Iris pigment epithelial cell (primary cell): ENCODE data around the gene RIOX2.
"Not testable (repeated sequence)": the region's sequence is repeated elsewhere in the genome, so short reads cannot be mapped to it uniquely, and the experiment has no call there.

Experiments
- DNase-seq: peaks from one replicate; pipeline ENCODE4 v3.0.0-alpha.2; 2011; ENCODE audit warnings: low read depth

The RIOX2 gene

GRCh38 chr3:97971679-97972567 lies at the start of gene RIOX2:
Gene RIOX2, minus strand, starts transcription at chr3:97972431. Its CDS starts 4,838 bp downstream, at chr3:97967593.
- DNase-seq: peak; percentile 78

- no peak for DNase-seq
Measured at GRCh38 chr3:98020412-98020811, 48.2 kb upstream of the RIOX2 start.

GRCh38 chr3:98018301-98018700 lies 46.1 kb upstream of the RIOX2 start:
- no peak for DNase-seq

DNA sequence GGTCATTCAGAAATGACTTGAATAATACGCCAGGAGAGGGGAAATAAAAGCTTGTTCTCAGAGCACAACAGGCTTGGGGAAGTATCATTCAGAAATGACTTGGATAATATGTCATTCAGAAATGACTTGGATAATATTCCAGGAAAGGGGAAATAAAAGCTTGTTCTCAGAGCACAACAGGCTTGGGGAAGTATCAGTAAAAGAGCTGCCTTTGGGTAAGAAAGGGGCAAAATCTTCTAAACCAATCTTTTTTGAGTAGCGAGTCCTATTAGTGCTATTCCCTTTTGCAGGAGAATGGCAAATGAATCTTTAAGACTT lies 42.0 kb upstream of the RIOX2 start:
- no peak for DNase-seq

- peak; percentile 61 for DNase-seq
Measured at GRCh38 chr3:98013411-98014267, 41.4 kb upstream of the RIOX2 start.

DNA sequence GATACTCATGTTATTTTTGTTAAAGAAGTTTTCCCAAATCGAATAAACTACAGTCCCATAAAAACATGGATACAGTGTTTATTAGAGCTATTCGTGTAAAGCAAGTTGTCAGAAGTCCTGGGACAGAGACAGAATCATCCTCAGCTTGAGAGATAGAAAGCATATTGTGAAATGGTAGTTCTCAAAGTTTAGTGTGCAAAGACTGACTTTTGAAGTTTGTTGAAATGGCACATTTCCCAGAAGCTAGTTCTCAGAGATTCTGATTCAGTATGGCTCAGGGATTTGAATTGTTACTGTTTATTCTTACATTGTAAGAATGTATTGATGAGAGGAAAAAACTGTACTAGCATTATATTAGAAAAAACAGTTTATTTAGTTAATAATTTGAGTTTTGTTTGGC lies 40.7 kb upstream of the RIOX2 start:
- peak; percentile 81 for DNase-seq

DNA sequence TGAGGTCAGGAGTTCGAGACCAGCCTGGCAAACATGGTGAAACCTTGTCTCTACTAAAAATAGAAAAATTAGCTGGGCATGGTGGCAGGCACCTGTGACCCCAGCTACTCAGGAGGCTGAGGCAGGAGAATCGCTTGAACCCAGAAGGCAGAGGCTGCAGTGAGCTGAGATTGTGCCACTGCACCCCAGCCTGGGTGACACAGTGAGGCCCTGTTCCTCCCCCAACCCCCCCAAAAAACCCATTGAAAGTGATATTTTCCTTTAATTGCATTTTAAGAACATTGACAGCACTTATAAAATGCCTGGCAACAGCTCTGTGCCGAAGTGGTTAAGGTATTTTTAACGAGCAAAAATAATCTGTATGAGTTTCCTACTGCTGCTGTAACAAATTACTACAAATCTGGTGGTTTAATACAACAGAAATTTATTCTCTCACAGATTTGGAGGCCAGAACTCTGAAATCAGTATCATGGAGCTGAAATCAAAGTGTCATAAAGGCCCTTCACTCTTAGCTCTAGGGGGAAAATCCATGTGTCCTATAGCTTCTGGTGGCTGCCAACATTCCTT lies 38.7 kb upstream of the RIOX2 start:
- DNase-seq: not testable (repeated sequence)

GRCh38 chr3:98010194-98010882 lies 38.1 kb upstream of the RIOX2 start:
- DNase-seq: no peak

- no peak for DNase-seq
Measured at GRCh38 chr3:98008855-98009254, 36.6 kb upstream of the RIOX2 start.

DNA sequence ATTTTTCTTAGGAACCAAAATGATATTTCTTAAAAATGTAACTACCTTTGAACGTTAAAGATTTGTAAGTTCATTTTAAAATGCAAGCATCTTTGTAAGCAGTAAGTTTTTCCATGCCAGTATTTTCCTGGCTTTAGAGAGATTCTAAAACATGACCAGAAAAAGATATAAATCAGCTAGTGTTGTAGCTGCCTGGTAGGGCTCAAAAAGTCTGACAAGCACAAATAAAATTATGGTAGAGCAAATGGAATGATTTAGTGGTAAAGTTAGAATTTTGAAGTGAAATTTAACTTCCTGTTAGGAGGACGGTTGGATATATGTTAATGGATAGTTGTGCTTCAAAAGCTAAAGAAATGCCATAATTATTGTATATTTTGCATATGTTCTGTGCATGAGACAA lies 33.2 kb upstream of the RIOX2 start:
- DNase-seq: no peak

DNA sequence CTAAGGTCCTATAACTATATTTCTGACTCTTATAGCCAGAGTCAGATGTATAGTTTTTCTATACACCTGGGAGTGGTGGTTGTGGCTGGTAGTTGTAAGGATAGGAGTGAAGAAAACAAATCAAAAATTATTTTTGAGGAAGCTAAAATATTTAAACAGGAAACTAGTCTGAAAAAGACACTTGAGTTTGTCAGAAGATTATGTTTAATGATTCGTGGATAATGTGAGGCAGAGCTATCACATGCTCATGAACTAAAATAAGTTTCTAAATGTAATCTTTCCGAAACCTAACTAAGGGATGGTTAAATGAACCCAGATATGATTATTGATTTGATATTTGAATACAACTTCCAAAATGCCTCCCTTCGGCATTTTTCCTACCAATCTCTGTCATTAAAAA lies 32.5 kb upstream of the RIOX2 start:
- DNase-seq: no peak

DNA sequence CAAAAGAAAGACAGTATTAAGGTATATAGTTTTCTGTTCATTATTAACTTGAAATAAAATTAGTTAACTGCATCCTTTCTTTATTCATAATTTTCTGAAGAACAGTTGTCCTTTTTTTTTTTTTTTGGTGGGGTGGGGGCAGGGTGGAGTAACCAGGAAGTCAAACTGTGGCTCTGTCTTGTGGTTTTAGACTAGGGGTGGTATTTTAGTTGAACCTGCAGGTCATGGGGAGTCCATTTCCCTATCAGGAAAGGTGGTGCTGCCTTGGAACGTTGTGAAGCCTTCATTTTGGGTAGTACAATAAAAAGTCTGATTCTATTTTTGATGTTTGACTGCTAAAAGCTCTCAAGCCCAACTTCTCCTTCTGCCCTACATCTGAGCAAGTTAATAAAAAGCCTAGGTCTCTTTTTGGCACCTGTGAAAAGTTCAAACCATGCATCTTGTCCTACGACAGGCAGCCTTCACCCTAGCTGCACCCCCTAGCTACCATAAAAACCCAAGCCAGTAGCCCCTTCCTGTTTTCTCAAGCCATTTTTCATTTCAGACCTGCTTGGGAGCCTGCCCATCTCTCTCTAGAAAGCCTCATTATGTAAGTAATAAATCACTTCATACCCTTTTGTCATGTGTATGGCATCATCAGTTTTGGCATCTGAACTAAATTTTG lies 31.2 kb upstream of the RIOX2 start:
- DNase-seq: no peak

- DNase-seq: no peak
Measured at GRCh38 chr3:98002717-98003116, 30.5 kb upstream of the RIOX2 start.

DNA sequence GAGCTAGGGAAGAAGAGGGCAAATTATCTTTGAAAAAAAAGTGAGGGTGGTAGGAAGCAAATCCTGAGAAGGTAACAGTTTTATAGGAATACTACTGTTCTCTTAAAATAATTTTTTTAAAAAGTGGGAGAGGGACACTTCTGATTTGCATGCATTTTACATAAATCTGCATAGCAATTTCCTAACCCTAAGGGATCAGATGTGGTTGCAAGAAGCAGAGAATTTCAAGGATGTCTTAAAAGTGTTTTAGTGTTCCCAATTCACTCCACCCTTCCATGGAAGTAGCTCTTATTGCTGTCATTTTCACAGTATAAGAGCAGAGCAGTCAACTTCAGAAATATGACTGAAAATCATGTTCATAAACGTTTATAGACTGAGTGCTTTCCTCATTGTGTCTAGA lies 27.8 kb upstream of the RIOX2 start:
- DNase-seq: no peak

- DNase-seq: no peak
Measured at GRCh38 chr3:97999103-97999502, 26.9 kb upstream of the RIOX2 start.

GRCh38 chr3:97996988-97997387 lies 24.8 kb upstream of the RIOX2 start:
- no peak for DNase-seq

DNA sequence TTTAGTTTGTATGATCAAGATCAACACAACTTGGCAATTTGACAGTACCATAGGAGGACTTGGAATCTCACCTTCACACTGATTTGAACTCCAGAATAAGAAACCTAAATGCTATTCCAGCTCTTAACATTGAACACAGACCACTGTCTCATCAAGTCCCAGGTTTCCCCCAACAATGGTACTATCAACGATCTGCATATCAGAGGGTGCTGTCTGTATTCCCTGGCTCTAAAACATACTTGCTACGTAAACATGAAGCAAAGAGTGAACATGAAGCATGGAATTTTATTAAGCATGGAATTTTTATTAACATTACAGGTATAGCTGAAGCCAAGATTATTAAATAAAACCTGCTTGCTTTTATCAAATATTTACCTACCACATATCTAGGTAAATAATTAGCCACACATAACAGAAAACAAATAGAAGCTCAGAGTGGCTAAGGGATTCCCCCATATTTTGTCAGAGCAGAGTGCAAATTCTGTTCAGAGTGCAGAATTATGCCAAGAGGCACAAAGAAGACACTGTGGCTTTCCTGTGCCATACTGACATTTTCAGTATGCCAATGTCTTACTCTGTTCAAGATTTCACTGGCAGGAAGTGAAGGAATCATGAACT lies 22.2 kb upstream of the RIOX2 start:
- no peak for DNase-seq

GRCh38 chr3:97993526-97993925 lies 21.3 kb upstream of the RIOX2 start:
- no peak for DNase-seq

GRCh38 chr3:97992547-97993173 lies 20.4 kb upstream of the RIOX2 start:
- no peak for DNase-seq

DNA sequence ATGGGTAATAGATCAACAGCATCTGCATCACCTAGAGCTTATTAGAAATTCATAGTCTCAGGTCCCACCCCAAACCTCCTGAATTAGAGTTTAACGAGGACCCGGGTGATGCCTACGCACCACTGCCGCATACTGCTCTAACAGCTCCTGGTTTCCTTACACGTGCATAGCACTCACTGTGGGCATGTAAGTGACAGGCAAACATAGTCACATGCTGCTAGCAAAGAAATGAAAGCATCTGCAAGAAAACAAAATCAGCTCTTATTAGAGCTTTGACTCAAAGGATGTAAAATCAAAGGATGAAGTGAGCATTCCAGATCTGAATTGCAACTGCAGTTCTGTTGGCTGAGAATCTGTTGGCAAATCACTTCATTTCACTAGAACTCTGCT lies 19.1 kb upstream of the RIOX2 start:
- no peak for DNase-seq
